Measurements from ENCODE around the gene PTK7. TPM values are rescaled to one million over a fixed set of nuclear protein-coding genes. Genes with fewer than 3 reads are reported as not detected.

The PTK7 gene
- polyA plus RNA-seq, 1 experiment: 146 TPM

DNA sequence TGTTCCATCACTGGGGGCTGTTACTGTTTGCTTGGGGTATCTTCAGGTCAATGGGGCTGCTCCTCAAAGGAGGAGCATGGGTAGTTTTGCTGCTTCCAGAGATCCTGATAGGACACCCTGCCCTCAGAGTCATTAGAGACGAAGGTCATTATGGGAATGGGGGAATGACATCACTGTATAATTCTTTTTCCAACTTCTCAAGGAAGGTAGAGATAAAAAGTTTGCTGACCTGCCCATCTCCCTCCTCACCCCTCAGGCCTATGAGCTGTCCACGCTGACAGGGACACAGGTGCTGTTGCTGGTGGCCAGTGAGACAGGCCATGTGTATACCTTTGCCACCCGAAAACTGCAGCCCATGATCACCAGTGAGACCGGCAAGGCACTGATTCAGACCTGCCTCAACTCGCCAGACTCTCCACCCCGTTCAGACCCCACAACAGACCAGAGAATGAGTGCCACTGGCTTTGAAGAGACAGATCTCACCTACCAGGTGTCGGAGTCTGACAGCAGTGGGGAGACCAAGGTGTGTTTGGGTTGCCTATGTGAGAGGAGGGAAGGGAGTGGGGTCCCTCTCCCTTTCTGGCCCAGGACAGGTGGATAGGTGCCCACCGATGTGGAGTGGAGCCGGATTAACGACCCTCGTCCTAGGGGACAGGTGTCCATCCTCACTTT lies 97.6 kb downstream of the PTK7 start:
- ChIA-PET POLR2A (interaction anchor here (0.6 to 1.0 kb wide), 7 partner anchors 47 to 337 kb away, joined by 3 to 6 read pairs (median 4); partner anchors contain the start of genes CUL7, KLHDC3, LRRC73 and PPP2R5D), CTCF (interaction anchor here (0.8 kb wide), 1 partner anchor 30 kb away, joined by 4 read pairs; no protein-coding TSS in a partner anchor)
- DNase-seq (ENCODE audit: low read depth, low spot score): no peak
- H3K27ac ChIP-seq (ENCODE audit: low read depth, low read length): peak overlapping the region; percentile 97
- H3K4me3 ChIP-seq (ENCODE audit: low read depth, low read length): peak overlapping the region; percentile 94
- no peaks in the 10 kb centered on the region for H3K27me3 ChIP-seq (ENCODE audit: control insufficient read depth, insufficient read depth, low read length)
- H3K9me3 ChIP-seq (ENCODE audit: control insufficient read depth, insufficient read depth, low read length): no peaks in the 10 kb centered on the region
- TF ChIP-seq, protein P1, sequence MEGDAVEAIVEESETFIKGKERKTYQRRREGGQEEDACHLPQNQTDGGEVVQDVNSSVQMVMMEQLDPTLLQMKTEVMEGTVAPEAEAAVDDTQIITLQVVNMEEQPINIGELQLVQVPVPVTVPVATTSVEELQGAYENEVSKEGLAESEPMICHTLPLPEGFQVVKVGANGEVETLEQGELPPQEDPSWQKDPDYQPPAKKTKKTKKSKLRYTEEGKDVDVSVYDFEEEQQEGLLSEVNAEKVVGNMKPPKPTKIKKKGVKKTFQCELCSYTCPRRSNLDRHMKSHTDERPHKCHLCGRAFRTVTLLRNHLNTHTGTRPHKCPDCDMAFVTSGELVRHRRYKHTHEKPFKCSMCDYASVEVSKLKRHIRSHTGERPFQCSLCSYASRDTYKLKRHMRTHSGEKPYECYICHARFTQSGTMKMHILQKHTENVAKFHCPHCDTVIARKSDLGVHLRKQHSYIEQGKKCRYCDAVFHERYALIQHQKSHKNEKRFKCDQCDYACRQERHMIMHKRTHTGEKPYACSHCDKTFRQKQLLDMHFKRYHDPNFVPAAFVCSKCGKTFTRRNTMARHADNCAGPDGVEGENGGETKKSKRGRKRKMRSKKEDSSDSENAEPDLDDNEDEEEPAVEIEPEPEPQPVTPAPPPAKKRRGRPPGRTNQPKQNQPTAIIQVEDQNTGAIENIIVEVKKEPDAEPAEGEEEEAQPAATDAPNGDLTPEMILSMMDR (IDR thresholded peaks at IDR 0.05; ENCODE audit: low read depth, low read length): no peak

DNA sequence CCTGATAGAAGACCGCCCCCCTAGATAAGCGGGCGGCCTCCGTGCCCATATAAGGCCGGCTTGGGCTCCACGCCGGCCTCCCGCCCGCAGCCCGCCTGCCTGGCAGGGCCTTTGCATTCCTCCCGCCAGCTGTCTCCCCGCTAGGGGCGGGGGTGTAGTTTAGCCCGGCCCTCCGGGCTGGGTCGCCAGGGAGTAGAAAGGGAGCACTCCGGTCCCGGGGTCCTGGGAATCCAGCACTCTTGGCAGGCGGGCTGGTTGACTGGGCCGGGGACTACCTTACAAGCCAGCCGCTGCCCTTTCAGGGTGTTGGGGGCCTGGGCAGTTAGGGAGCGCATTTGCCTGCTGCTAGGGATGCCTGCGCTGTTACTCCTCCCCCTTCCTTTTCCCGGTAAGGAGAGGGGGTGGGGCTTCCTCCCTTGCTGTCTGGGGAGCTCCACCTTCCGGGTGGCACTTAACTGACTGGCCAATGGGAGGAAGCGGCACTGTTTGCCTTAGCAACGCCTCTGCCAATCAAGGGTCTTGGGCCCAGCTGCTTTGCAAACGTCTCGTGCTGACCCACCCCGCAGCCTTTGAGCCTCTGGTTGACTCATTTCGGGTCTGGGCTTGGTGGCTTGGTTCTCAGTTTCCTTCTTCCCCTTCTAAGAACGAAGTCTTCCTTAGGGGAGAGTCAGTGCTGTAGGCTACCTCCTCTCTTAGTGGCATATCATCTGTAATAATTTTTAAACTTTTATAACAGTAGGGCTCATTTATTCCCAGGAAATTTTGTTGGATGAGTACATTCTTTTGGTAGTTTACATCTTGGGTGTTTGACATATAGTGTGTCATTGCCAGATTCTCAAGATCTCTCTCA lies 98.4 kb downstream of the PTK7 start:
- no peaks in the 10 kb centered on the region for H3K9me3 ChIP-seq (ENCODE audit: control insufficient read depth, insufficient read depth, low read length)
- H3K4me3 ChIP-seq (ENCODE audit: low read depth, low read length): peak overlapping the region; percentile 94
- TF ChIP-seq, protein P1 (IDR thresholded peaks at IDR 0.05; ENCODE audit: low read depth, low read length): peak; percentile 19; the same call in 1 of the 2 replicates
- CTCF ChIA-PET: interaction anchor here (0.8 to 1.0 kb wide), 2 partner anchors 31 to 55 kb away, joined by 4 to 5 read pairs; partner anchors contain the start of gene DNPH1
- peak overlapping the region; percentile 97 for H3K27ac ChIP-seq (ENCODE audit: low read depth, low read length)
- no peaks in the 10 kb centered on the region for H3K27me3 ChIP-seq (ENCODE audit: control insufficient read depth, insufficient read depth, low read length)
- DNase-seq (ENCODE audit: low read depth, low spot score): peak; percentile 98
- POLR2A ChIA-PET: interaction anchor here (0.6 to 1.0 kb wide), 8 partner anchors 25 to 336 kb away, joined by 3 to 6 read pairs (median 4); partner anchors contain the start of genes CUL7, KLHDC3, LRRC73 and PPP2R5D

DNA sequence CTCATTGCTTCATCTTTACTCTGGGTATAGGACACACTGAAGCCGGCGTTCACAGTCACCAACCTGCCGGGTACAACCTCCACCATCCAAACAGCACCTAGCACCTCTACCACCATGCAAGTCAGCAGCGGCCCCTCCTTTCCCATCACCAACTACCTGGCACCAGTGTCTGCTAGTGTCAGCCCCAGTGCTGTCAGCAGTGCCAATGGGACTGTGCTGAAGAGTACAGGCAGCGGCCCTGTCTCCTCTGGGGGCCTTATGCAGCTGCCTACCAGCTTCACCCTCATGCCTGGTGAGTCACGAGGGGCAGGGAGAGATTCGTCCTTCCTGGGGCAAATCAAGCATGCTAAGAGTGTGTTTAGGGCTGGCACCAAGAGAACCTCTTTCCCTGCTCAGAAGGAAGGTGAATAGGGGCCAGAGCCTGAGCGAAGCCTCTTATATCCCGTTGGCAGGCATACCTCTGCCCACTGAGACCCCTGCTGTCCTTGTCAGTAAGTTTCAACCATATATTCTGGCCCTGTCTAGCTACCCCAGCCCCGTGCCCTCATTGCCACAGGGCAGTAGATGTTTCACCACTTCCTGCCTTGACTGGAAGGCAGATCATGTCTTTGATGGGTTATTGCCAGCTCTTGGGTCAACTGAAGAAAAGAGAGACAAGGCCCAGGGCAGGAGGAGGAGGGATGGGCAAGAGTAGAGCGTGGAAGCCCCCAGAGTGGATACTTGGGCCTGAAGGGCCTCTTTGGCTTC lies 99.7 kb downstream of the PTK7 start:
- no peak overlapping the region for H3K4me3 ChIP-seq (ENCODE audit: low read depth, low read length)
- H3K9me3 ChIP-seq (ENCODE audit: control insufficient read depth, insufficient read depth, low read length): no peaks in the 10 kb centered on the region
- peak overlapping the region; percentile 97 for H3K27ac ChIP-seq (ENCODE audit: low read depth, low read length)
- TF ChIP-seq, protein P1 (IDR thresholded peaks at IDR 0.05; ENCODE audit: low read depth, low read length): no peak
- H3K27me3 ChIP-seq (ENCODE audit: control insufficient read depth, insufficient read depth, low read length): no peaks in the 10 kb centered on the region
- POLR2A ChIA-PET: no interaction called here
- no peak for DNase-seq (ENCODE audit: low read depth, low spot score)
- CTCF ChIA-PET: interaction anchor here (1.0 kb wide), 1 partner anchor 53 kb away, joined by 5 read pairs; the partner anchor contains the start of gene DNPH1

DNA sequence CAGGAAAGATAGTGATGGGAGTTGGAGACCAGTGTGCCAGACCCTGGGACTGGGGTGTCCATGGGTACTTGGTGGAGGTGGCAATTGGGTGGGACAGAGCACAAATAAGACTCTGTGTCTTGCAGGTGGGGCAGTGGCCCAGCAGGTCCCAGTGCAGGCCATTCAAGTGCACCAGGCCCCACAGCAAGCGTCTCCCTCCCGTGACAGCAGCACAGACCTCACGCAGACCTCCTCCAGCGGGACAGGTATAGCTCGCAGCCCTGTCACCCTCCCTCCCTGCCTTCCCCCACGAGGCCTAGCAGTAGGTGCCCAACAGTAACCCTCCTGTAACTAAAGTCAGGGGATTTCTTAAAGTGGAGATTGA lies 100.3 kb downstream of the PTK7 start:
- Histone ChIP-seq H3K9me3 (ENCODE audit: control insufficient read depth, insufficient read depth, low read length) (no peaks in the 10 kb centered on the region), H3K27me3 (ENCODE audit: control insufficient read depth, insufficient read depth, low read length) (no peaks in the 10 kb centered on the region), H3K4me3 (ENCODE audit: low read depth, low read length) (no peak overlapping the region), H3K27ac (ENCODE audit: low read depth, low read length) (no peak overlapping the region)
- POLR2A ChIA-PET: no interaction called here
- CTCF ChIA-PET: no interaction called here
- TF ChIP-seq, protein P1 (IDR thresholded peaks at IDR 0.05; ENCODE audit: low read depth, low read length): no peak
- no peak for DNase-seq (ENCODE audit: low read depth, low spot score)
